Measurements from ENCODE around the gene SPP2.

- TF ChIP-seq CHD7 (IDR thresholded peaks at IDR 0.05; ENCODE audit: insufficient replicate concordance, low read length) = no peak
- no peak for TF ChIP-seq CTCF (IDR thresholded peaks at IDR 0.05; ENCODE audit: control extremely low read depth in 1 of 3, insufficient read depth in 1 of 3, low read depth in 1 of 3, low read length in 3 of 3)
- TF ChIP-seq POLR2A (IDR thresholded peaks at IDR 0.05; ENCODE audit: control extremely low read depth in 1 of 2, low read depth in 2 of 2, low read length in 2 of 2) = no peak
These were observed 65.5 kb downstream of the SPP2 start for GRCh38 chr2:234116010-234116409.

Measured in H1 (cell line).